Esophagus muscularis mucosa (tissue), 4 donors: ENCODE measurements around the gene TUBA3E.
"Not testable (repeated sequence)": the region's sequence is repeated elsewhere in the genome, so short reads cannot be mapped to it uniquely, and the experiment has no call there.

Source experiments
- EP300 ChIP-seq: sonication (generic); formaldehyde crosslinking; IDR thresholded peaks from one replicate; pipeline ENCODE4 v1.6.1; 2017; ENCODE audit warnings: antibody characterized with exemption
- POLR2A ChIP-seq: fragments of 450-650 bp; IDR thresholded peaks from one replicate; pipeline ENCODE4 v1.6.1; 2017; ENCODE audit warnings: antibody characterized with exemption, moderate library complexity, mild to moderate bottlenecking, low read depth
- POLR2AphosphoS5 ChIP-seq, 2 donors: sonication (generic); formaldehyde crosslinking; IDR thresholded peaks; one replicate each; pipeline ENCODE4 v1.6.1; 2017; ENCODE audit warnings: antibody characterized with exemption in 2 of 2
- TF ChIP-seq, protein P1 (sequence below), 3 experiments: fragments of 200-600 bp in 2 of 3; fragments of 450-650 bp in 1 of 3; sonication (generic) in 2 of 3; IDR thresholded peaks; one replicate each; pipeline ENCODE4 v1.5.1; 2017 to 2019; ENCODE audit warnings: antibody characterized with exemption in 3 of 3, mild to moderate bottlenecking in 2 of 3, moderate library complexity in 1 of 3

DNA sequence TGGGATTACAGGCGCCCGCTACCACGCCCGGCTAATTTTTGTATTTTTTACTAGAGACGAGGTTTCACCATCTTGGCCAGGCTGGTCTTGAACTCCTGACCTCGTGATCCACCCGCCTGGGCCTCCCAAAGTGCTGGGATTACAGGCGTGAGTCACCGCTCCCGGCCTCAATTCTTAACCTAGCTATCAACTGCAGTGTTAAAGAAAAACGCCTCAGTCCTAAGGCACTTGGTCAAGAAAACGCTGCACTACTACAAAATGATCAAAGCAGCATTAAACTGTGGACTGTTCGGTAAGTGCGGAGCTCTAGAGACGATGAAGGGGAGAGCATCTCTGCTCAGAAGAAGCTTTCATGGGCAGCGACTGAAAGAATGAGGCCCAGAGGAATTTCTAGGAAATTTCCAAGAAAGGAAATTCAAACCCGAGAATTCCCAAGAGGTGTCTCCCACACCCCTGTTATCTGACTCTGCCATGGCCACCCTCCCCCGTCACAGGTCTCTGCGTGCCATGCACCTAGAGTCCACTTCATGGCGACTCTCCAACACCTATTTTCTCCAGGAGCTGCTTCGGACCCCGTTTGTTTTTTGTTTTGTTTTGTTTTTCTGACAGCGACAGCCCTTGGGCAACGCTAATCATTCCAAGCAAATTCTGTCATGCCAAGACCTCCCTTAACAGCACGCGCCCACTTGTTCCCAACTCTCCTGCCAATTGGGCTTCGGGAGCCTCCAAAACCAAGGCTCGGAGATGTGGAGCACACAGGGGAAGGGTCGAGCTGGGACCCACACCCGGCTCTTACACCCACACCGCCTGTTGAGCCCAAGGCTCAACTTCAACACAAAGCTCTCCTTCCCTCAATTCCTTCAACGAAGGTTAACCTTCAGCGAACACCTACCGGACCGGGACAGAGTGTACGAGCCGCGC, 17.6 kb downstream of the TUBA3E start:
- TF ChIP-seq, protein P1, sequence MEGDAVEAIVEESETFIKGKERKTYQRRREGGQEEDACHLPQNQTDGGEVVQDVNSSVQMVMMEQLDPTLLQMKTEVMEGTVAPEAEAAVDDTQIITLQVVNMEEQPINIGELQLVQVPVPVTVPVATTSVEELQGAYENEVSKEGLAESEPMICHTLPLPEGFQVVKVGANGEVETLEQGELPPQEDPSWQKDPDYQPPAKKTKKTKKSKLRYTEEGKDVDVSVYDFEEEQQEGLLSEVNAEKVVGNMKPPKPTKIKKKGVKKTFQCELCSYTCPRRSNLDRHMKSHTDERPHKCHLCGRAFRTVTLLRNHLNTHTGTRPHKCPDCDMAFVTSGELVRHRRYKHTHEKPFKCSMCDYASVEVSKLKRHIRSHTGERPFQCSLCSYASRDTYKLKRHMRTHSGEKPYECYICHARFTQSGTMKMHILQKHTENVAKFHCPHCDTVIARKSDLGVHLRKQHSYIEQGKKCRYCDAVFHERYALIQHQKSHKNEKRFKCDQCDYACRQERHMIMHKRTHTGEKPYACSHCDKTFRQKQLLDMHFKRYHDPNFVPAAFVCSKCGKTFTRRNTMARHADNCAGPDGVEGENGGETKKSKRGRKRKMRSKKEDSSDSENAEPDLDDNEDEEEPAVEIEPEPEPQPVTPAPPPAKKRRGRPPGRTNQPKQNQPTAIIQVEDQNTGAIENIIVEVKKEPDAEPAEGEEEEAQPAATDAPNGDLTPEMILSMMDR (IDR thresholded peaks at IDR 0.05), result not testable (repeated sequence)
- not testable (repeated sequence) for TF ChIP-seq POLR2AphosphoS5 (IDR thresholded peaks at IDR 0.05); POLR2A; EP300
